Lower leg skin (tissue), 3 donors: ENCODE data around the gene NFKBIZ.

Experiments
- CTCF ChIP-seq, 3 donors: fragments of 450-650 bp; IDR thresholded peaks; one replicate each; pipeline ENCODE4 v1.5.1; 2016; ENCODE audit warnings: antibody characterized with exemption in 3 of 3, mild to moderate bottlenecking in 3 of 3, moderate library complexity in 2 of 3
- POLR2A ChIP-seq, 2 donors: fragments of 450-650 bp; IDR thresholded peaks; one replicate each; pipeline ENCODE4 v1.6.1; 2016 to 2017; ENCODE audit warnings: antibody characterized with exemption in 2 of 2, mild to moderate bottlenecking in 1 of 2, moderate library complexity in 1 of 2

DNA sequence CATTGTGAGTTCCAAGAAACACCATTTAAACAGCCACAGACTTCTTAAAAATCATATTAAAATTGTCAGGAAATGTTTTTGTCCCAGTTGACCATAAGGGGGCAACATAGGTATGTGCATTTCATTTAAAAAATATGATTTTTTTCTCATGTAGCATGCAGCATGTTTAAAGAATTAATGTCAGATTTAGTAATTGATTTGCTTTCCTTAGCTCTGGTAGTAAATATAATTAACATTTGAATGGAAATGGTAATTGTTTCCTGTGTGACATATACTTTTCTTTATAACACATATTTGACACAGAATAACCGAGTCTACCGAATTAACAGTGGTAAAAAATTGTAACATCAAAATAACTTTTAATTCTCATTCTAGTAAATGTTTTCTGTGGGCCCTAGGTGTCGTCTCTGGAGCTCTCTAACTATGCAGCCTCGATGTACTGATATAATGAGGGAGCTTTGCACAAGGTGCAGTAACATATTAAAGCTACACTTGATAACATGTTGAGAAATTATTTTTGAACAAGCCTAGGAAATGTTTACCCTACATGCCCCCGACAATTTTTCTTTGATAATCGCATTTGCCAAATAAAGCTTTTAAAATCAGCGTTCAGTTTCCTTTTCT, 35.4 kb upstream of the NFKBIZ start:
- no peak for TF ChIP-seq CTCF (IDR thresholded peaks at IDR 0.05)
- TF ChIP-seq POLR2A (IDR thresholded peaks at IDR 0.05), result no peak
